Panc1 (cell line): Measurements from ENCODE around the gene DNASE1. TPM values are rescaled to one million over a fixed set of nuclear protein-coding genes. Genes with fewer than 3 reads are reported as not detected.

Experiments
- ATAC-seq: fragments of 200-7000 bp; cut with Tn5 transposase; 2 replicates; pipeline ENCODE4 v1.9.1; 2020; ENCODE audit warnings: mild to moderate bottlenecking, moderate library complexity
- BruUV-seq: library from RNA; stranded (reverse); fragments of 400-500 nt; replicated peaks from 2 replicates; lab custom pipeline; 2021; lab: Mats Ljungman, UMichigan
- CTCF ChIA-PET: fragments of 300-600 bp; sonication (Branson Sonifier 250); formaldehyde crosslinking; loops from one replicate; lab custom pipeline; 2022; ENCODE audit warnings: antibody characterized with exemption; lab: Charles Lee
- POLR2A ChIA-PET: fragments of 300-600 bp; sonication (Branson Sonifier 250); formaldehyde crosslinking; loops from one replicate; lab custom pipeline; 2022; ENCODE audit warnings: antibody characterized with exemption; lab: Charles Lee
- DNase-seq: peaks from one replicate; pipeline ENCODE4 v3.0.0-alpha.2; 2010; ENCODE audit warnings: low read depth, low spot score
- H3K27ac ChIP-seq: 2 replicates; pipeline ENCODE4 v1.5.1; 2011; ENCODE audit warnings: mild to moderate bottlenecking, low read length, inconsistent platforms
- H3K27me3 ChIP-seq: fragments of 200-500 bp; sonication (Bioruptor generic); 2 replicates; pipeline ENCODE4 v1.6.0; 2014; ENCODE audit warnings: low read length, inconsistent platforms; ENCODE audit not compliant: control insufficient read depth, insufficient read depth
- H3K36me3 ChIP-seq: fragments of 200-500 bp; sonication (Bioruptor generic); 2 replicates; pipeline ENCODE4 v1.5.1; 2014; ENCODE audit warnings: inconsistent platforms, mild to moderate bottlenecking, low read length, moderate library complexity; ENCODE audit not compliant: control insufficient read depth, insufficient read depth
- H3K4me1 ChIP-seq: 2 replicates; pipeline ENCODE4 v1.5.1; 2011; ENCODE audit warnings: inconsistent platforms, mild to moderate bottlenecking, low read length, moderate library complexity; ENCODE audit not compliant: control insufficient read depth, insufficient read depth
- H3K4me3 ChIP-seq, 2 experiments: 2 replicates each; pipeline ENCODE4 v1.5.1; 2011 to 2012; ENCODE audit warnings: low read depth in 2 of 2, low read length in 2 of 2, mild to moderate bottlenecking in 2 of 2, inconsistent platforms in 1 of 2, moderate library complexity in 1 of 2
- H3K9me3 ChIP-seq: fragments of 200-500 bp; sonication (Bioruptor generic); 2 replicates; pipeline ENCODE4 v1.5.1; 2014; ENCODE audit warnings: low read depth, mild to moderate bottlenecking, inconsistent platforms, low read length, moderate library complexity; ENCODE audit not compliant: control insufficient read depth, insufficient read depth
- CTCF ChIP-seq: fragments of 450-650 bp; IDR thresholded peaks from 2 replicates; pipeline ENCODE4 v1.5.1; 2017; ENCODE audit warnings: mild to moderate bottlenecking
- POLR2AphosphoS5 ChIP-seq: IDR thresholded peaks from 2 replicates; pipeline ENCODE4 v1.6.1; 2012; ENCODE audit warnings: mild to moderate bottlenecking, low read depth, low read length, moderate library complexity
- REST ChIP-seq, 2 experiments: IDR thresholded peaks; 2 replicates each; pipeline ENCODE4 v1.6.1; 2011 to 2012; ENCODE audit warnings: low read depth in 2 of 2, control low read depth in 1 of 2, low read length in 1 of 2, mild to moderate bottlenecking in 1 of 2, moderate library complexity in 1 of 2; ENCODE audit not compliant: insufficient read depth in 1 of 2
- SIN3A ChIP-seq: IDR thresholded peaks from 2 replicates; pipeline ENCODE4 v1.6.1; 2012; ENCODE audit warnings: low read depth, mild to moderate bottlenecking, low read length, moderate library complexity, borderline replicate concordance; ENCODE audit not compliant: insufficient read depth
- TCF7L2 ChIP-seq: IDR thresholded peaks from 2 replicates; pipeline ENCODE4 v1.6.1; 2011; ENCODE audit warnings: mild to moderate bottlenecking, low read depth, low read length, inconsistent platforms
- in situ Hi-C: cut with HindIII; loops from 2 replicates; pipeline ENCODE4 v1.10.0; 2016; ENCODE audit warnings: low sequenced_read_pairs, low pct_unique_long_range_greater_than_20kb
- intact Hi-C: fragments of 100-400 bp; cut with micrococcal nuclease; formaldehyde crosslinking; loops from one replicate; pipeline ENCODE4 v1.10.0; 2022; ENCODE audit not compliant: unreplicated experiment
- total RNA-seq: library from RNA; stranded (reverse); gene quantifications from one replicate; pipeline ENCODE4 v1.2.1, GENCODE V29; 2021; ENCODE audit not compliant: unreplicated experiment

DNASE1 gene
- total RNA-seq, 1 experiment from 2014 or later, result 21.1 TPM

- TF ChIP-seq SIN3A (no peak), TCF7L2 (no peak), REST (IDR thresholded peaks at IDR 0.05; ENCODE audit: insufficient read depth in 1 of 2, low read depth in 2 of 2, low read length in 1 of 2) (no peak), POLR2AphosphoS5 (no peak), CTCF (no peak)
- ChIA-PET POLR2A (interaction anchor here (0.6 kb wide), 1 partner anchor 167 kb away, joined by 12 read pairs; no protein-coding TSS in a partner anchor), CTCF (no interaction called here)
- Histone ChIP-seq H3K4me3 (no peak overlapping the region), H3K36me3 (no peaks in the 10 kb centered on the region), H3K9me3 (no peaks in the 10 kb centered on the region), H3K27me3 (no peaks in the 10 kb centered on the region), H3K27ac (no peak overlapping the region), H3K4me1 (no peaks in the 10 kb centered on the region)
- intact Hi-C loops (no loop called here), in situ Hi-C loops (no loop called here)
- ATAC-seq, result no peak
- no peak for DNase-seq
- no TSS peak for BruUV-seq
Observed at GRCh38 chr16:3702082-3702481, 47.6 kb downstream of the DNASE1 start.

GRCh38 chr16:3706253-3707012 lies 51.9 kb downstream of the DNASE1 start:
- TF ChIP-seq POLR2AphosphoS5 (no peak), TCF7L2 (no peak), CTCF (no peak), SIN3A (no peak), REST (IDR thresholded peaks at IDR 0.05; ENCODE audit: insufficient read depth in 1 of 2, low read depth in 2 of 2, low read length in 1 of 2) (no peak)
- BruUV-seq, result TSS peak; percentile 42
- no peaks in the 10 kb centered on the region for H3K4me1 ChIP-seq
- no peaks in the 10 kb centered on the region for H3K36me3 ChIP-seq
- CTCF ChIA-PET, result no interaction called here
- H3K9me3 ChIP-seq, result no peaks in the 10 kb centered on the region
- in situ Hi-C loops (no loop called here), intact Hi-C loops (no loop called here)
- no peak overlapping the region for H3K4me3 ChIP-seq
- DNase-seq (no peak), ATAC-seq (no peak)
- H3K27me3 ChIP-seq, result no peaks in the 10 kb centered on the region
- POLR2A ChIA-PET, result no interaction called here
- no peak overlapping the region for H3K27ac ChIP-seq
